GM04504 (cell line): Measurements from ENCODE around the gene DDX25.
"Not testable (repeated sequence)": the region's sequence is repeated elsewhere in the genome, so short reads cannot be mapped to it uniquely, and the experiment has no call there.

Experiments used
- DNase-seq: peaks from one replicate; pipeline ENCODE4 v3.0.0-alpha.2; 2012; ENCODE audit warnings: low read depth

Gene DDX25

GRCh38 chr11:125903711-125904659, at the start of gene DDX25:
Gene DDX25 (plus strand): TSS chr11:125904508. CDS start chr11:125904518, 10 bp downstream.
- no peak for DNase-seq

- DNase-seq: not testable (repeated sequence)
Measured at GRCh38 chr11:125857670-125858069, 46.6 kb upstream of the DDX25 start.

- DNase-seq: not testable (repeated sequence)
Measured at GRCh38 chr11:125862786-125863185, 41.5 kb upstream of the DDX25 start.

- not testable (repeated sequence) for DNase-seq
Measured at GRCh38 chr11:125865354-125865753, 39.0 kb upstream of the DDX25 start.

- DNase-seq: no peak
Measured at GRCh38 chr11:125869521-125869920, 34.8 kb upstream of the DDX25 start.

GRCh38 chr11:125871391-125872137, 32.7 kb upstream of the DDX25 start:
- peak; percentile 10 for DNase-seq

GRCh38 chr11:125872138-125872491, 32.2 kb upstream of the DDX25 start:
- no peak for DNase-seq

- no peak for DNase-seq
Measured at GRCh38 chr11:125873881-125874555, 30.3 kb upstream of the DDX25 start.

GRCh38 chr11:125874556-125875124, 29.7 kb upstream of the DDX25 start:
- peak; percentile 38 for DNase-seq

GRCh38 chr11:125881291-125881690, 23.0 kb upstream of the DDX25 start:
- no peak for DNase-seq

- no peak for DNase-seq
Measured at GRCh38 chr11:125883375-125883774, 20.9 kb upstream of the DDX25 start.

GRCh38 chr11:125886997-125887372, 17.3 kb upstream of the DDX25 start:
- peak; percentile 7 for DNase-seq

- DNase-seq: peak; percentile 93
Measured at GRCh38 chr11:125887373-125888324, 16.7 kb upstream of the DDX25 start, which contains the start of gene HYLS1. Gene HYLS1 (plus strand): TSS chr11:125887668. CDS start chr11:125899369, 11,701 bp downstream.

- no peak for DNase-seq
Measured at GRCh38 chr11:125890447-125891100, 13.7 kb upstream of the DDX25 start.

- no peak for DNase-seq
Measured at GRCh38 chr11:125892071-125892470, 12.2 kb upstream of the DDX25 start.

GRCh38 chr11:125892994-125893393, 11.3 kb upstream of the DDX25 start:
- no peak for DNase-seq

- DNase-seq: no peak
Measured at GRCh38 chr11:125901872-125902271, 2.4 kb upstream of the DDX25 start.

- DNase-seq: no peak
Measured at GRCh38 chr11:125902277-125902926, 1.9 kb upstream of the DDX25 start.

- DNase-seq: peak; percentile 56
Measured at GRCh38 chr11:125902927-125903710, 1.2 kb upstream of the DDX25 start, which contains the start of gene PUS3. Gene PUS3 (minus strand): TSS chr11:125903206. CDS start chr11:125896284, 6,922 bp downstream.
